ENCODE results near the gene OXNAD1.

OXNAD1 gene

DNA sequence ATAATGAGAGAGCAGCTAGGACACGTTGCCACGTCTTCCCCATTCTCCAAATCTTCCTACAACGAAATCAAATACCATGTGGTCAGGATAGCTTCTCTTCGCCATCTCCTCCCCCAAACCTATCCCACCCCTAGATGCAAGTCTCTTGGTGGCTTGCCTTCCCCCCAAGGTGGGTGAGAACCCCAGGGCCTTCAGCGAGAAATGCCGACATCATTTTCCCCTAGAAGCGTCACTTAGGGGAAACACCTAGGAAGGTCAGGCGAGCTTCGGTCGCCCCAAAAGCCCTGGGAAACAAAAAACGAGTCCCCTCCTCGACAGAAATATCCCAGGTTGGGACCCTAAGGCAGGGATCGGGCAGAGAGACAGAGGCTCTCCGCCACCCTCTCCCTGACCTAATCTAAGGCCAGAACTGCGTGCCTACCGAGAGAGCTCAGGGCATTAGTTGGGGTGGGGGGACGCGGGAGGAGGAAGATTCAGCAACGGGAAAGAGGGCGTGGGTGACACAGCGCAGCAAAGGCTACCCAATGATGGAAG lies 771 bp upstream of the OXNAD1 start:
- H3K4me3 ChIP-seq (ENCODE audit: low read depth in 1 of 2, low read length in 1 of 2), result peak overlapping the region; percentile 82 to 87
- H3K27ac ChIP-seq, result peak overlapping the region; percentile 90
- no peaks in the 10 kb centered on the region for H3K9me3 ChIP-seq
- peaks cover 27% of the 10 kb centered on the region for H3K36me3 ChIP-seq
- TF ChIP-seq, protein P1, sequence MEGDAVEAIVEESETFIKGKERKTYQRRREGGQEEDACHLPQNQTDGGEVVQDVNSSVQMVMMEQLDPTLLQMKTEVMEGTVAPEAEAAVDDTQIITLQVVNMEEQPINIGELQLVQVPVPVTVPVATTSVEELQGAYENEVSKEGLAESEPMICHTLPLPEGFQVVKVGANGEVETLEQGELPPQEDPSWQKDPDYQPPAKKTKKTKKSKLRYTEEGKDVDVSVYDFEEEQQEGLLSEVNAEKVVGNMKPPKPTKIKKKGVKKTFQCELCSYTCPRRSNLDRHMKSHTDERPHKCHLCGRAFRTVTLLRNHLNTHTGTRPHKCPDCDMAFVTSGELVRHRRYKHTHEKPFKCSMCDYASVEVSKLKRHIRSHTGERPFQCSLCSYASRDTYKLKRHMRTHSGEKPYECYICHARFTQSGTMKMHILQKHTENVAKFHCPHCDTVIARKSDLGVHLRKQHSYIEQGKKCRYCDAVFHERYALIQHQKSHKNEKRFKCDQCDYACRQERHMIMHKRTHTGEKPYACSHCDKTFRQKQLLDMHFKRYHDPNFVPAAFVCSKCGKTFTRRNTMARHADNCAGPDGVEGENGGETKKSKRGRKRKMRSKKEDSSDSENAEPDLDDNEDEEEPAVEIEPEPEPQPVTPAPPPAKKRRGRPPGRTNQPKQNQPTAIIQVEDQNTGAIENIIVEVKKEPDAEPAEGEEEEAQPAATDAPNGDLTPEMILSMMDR (IDR thresholded peaks at IDR 0.05), result no peak
- H3K4me1 ChIP-seq (ENCODE audit: control insufficient read depth in 1 of 2, insufficient read depth in 1 of 2, low read depth in 1 of 2, low read length in 1 of 2), result peaks cover 24 to 29% of the 10 kb centered on the region in 2 experiments
- H3K27me3 ChIP-seq, result no peaks in the 10 kb centered on the region

DNA sequence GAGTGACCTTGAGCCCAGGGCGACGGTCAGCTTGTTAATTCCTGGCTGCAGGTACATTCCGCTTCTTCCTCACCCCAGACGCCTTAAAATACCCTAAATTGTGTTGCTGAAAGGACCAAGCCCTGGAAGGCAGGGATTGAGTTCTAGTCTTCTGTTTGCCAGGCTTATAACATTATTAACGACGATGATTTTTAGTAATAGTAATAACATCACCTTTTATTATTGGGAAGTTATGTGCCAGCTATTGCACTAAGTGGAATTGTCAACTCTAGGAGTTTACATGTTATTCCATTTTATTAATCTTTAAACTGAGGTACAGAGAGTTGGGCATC lies 409 bp downstream of the OXNAD1 start:
- Histone ChIP-seq H3K36me3 (peaks cover 15% of the 10 kb centered on the region), H3K27ac (peak overlapping the region; percentile 90), H3K4me1 (ENCODE audit: control insufficient read depth in 1 of 2, insufficient read depth in 1 of 2, low read depth in 1 of 2, low read length in 1 of 2) (peaks cover 24 to 29% of the 10 kb centered on the region in 2 experiments), H3K4me3 (ENCODE audit: low read depth in 1 of 2, low read length in 1 of 2) (peak overlapping the region; percentile 82 to 87), H3K9me3 (no peaks in the 10 kb centered on the region), H3K27me3 (no peaks in the 10 kb centered on the region)
- TF ChIP-seq, protein P1 (IDR thresholded peaks at IDR 0.05), result no peak

DNA sequence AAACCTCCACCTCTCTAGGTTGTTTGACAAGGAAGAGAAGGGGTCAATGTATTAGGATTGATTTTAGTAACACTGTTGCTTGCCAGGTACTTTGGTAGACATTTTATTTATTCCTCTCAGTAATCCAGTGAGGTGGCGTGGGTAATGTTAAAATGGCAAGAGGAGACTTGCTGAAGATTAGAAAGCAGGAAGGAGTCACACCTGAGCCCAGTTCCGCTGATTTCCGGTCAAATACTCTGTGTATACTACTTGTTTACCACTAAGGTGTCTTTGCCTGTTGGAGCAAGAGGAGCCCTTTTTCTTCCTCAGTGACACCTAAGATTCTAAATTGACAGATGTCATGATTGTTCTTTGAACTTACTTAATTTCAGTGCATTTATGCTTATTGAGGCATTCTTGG lies 1.7 kb downstream of the OXNAD1 start:
- H3K36me3 ChIP-seq, result peaks cover 15% of the 10 kb centered on the region
- no peak overlapping the region for H3K27ac ChIP-seq
- H3K27me3 ChIP-seq, result no peaks in the 10 kb centered on the region
- TF ChIP-seq, protein P1 (IDR thresholded peaks at IDR 0.05), result no peak
- H3K4me3 ChIP-seq (ENCODE audit: low read depth in 1 of 2, low read length in 1 of 2), result no peak overlapping the region
- H3K9me3 ChIP-seq, result no peaks in the 10 kb centered on the region
- peaks cover 24 to 29% of the 10 kb centered on the region in 2 experiments for H3K4me1 ChIP-seq (ENCODE audit: control insufficient read depth in 1 of 2, insufficient read depth in 1 of 2, low read depth in 1 of 2, low read length in 1 of 2)

DNA sequence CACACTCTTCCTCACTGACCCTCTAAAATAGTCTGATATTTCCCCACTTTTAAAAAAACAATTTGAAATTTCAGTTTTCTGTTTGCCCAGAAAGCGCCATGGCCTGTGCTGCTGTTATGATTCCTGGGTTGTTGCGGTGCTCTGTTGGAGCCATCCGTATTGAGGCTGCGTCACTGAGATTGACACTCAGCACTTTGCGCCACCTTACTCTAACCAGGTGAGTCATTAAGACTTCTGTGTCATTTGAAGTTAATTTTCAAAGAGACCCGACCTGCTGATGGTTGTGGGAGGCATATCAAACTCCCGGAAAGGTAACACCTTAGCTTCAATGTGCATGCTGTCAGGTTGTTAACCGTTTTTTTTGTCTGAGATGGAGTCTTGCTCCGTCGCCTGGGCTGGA lies 5.8 kb downstream of the OXNAD1 start:
- H3K27me3 ChIP-seq, result no peaks in the 10 kb centered on the region
- no peak overlapping the region for H3K27ac ChIP-seq
- TF ChIP-seq, protein P1 (IDR thresholded peaks at IDR 0.05), result no peak
- no peaks in the 10 kb centered on the region for H3K9me3 ChIP-seq
- peaks cover 2 to 3% of the 10 kb centered on the region in 2 experiments for H3K4me1 ChIP-seq (ENCODE audit: control insufficient read depth in 1 of 2, insufficient read depth in 1 of 2, low read depth in 1 of 2, low read length in 1 of 2)
- peaks cover 11% of the 10 kb centered on the region for H3K36me3 ChIP-seq
- H3K4me3 ChIP-seq (ENCODE audit: low read depth in 1 of 2, low read length in 1 of 2), result no peak overlapping the region

DNA sequence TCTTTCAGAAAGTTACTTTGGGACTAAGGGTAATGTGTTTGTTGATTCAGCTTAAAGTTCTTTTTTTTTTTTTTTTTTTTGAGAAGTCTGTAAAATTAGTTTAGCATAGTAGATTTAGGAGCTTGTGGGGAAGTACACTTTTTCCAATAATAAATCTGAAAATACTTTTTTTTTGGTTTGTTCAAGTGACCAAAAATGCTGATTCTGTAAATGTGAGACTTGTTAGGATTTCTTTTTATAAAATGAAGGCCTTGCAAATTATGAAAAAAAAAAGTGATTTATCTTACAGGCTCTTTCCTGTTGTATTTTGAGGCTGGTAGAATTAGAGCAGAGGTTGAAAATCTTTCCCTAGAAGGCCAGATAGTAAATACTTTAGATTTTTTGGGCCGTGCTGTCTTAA lies 7.6 kb downstream of the OXNAD1 start:
- Histone ChIP-seq H3K4me3 (ENCODE audit: low read depth in 1 of 2, low read length in 1 of 2) (no peak overlapping the region), H3K4me1 (ENCODE audit: control insufficient read depth in 1 of 2, insufficient read depth in 1 of 2, low read depth in 1 of 2, low read length in 1 of 2) (no peaks in the 10 kb centered on the region), H3K27me3 (no peaks in the 10 kb centered on the region), H3K36me3 (peaks cover 11% of the 10 kb centered on the region), H3K9me3 (no peaks in the 10 kb centered on the region), H3K27ac (no peak overlapping the region)
- TF ChIP-seq, protein P1 (IDR thresholded peaks at IDR 0.05), result no peak

DNA sequence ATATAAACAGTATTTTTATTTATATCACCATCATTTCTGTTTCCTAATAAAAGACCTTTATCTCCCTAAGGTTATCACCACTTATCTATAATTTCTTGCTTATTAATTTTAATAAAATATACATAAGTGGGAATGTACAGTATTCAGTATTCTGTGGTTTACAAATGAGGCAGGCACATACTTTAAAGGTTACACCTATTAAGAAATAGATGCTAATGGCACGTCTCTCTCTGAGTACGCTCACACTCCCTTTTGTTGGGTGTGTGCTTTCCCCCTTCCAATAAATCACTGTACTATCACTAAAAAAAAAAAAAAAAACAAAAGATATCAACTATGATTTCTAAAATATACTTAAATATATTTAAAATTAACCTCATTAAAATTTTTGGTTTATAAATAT lies 8.9 kb downstream of the OXNAD1 start:
- Histone ChIP-seq H3K27me3 (no peaks in the 10 kb centered on the region), H3K9me3 (no peaks in the 10 kb centered on the region), H3K27ac (no peak overlapping the region), H3K4me3 (ENCODE audit: low read depth in 1 of 2, low read length in 1 of 2) (no peak overlapping the region), H3K36me3 (peaks cover 13% of the 10 kb centered on the region), H3K4me1 (ENCODE audit: control insufficient read depth in 1 of 2, insufficient read depth in 1 of 2, low read depth in 1 of 2, low read length in 1 of 2) (no peaks in the 10 kb centered on the region)
- TF ChIP-seq, protein P1 (IDR thresholded peaks at IDR 0.05), result no peak
